Astrocyte (in vitro differentiated cells and primary cell): ENCODE results near the gene VCX3B. TPM values are rescaled to one million over a fixed set of nuclear protein-coding genes. Genes with fewer than 3 reads are reported as not detected.
A peak's percentile ranks its signal among the peaks of the same experiment; 100 is the strongest.

Experiments used
- DNase-seq: peaks from one replicate; pipeline ENCODE4 v3.0.0-alpha.2; 2010; ENCODE audit warnings: low read depth
- FAIRE-seq: peaks from 2 replicates; lab custom pipeline; 2011; peaks lifted over from hg19 to GRCh38; lab: Jason Lieb, UNC
- H2AFZ ChIP-seq: 2 replicates; pipeline ENCODE4 v1.6.0; 2012; ENCODE audit warnings: low read depth, low read length, inconsistent platforms
- H3K27ac ChIP-seq: 2 replicates; pipeline ENCODE4 v1.5.1; 2011; ENCODE audit warnings: low read depth, low read length, inconsistent platforms
- H3K27me3 ChIP-seq: 2 replicates; pipeline ENCODE4 v1.6.0; 2011; ENCODE audit warnings: low read length, inconsistent platforms; ENCODE audit not compliant: insufficient read depth
- H3K36me3 ChIP-seq: 2 replicates; pipeline ENCODE4 v1.5.1; 2011; ENCODE audit warnings: low read length, inconsistent platforms; ENCODE audit not compliant: insufficient read depth
- H3K4me1 ChIP-seq: 2 replicates; pipeline ENCODE4 v1.5.1; 2011; ENCODE audit warnings: low read length, inconsistent platforms; ENCODE audit not compliant: insufficient read depth
- H3K4me2 ChIP-seq: 2 replicates; pipeline ENCODE4 v1.6.0; 2012; ENCODE audit warnings: low read length, inconsistent platforms
- H3K4me3 ChIP-seq: 2 replicates; pipeline ENCODE4 v1.5.1; 2011; ENCODE audit warnings: low read depth, mild to moderate bottlenecking, low read length, inconsistent platforms; ENCODE audit not compliant: insufficient read depth
- H3K79me2 ChIP-seq: 2 replicates; pipeline ENCODE4 v1.6.0; 2012; ENCODE audit warnings: mild to moderate bottlenecking, low read length, inconsistent platforms; ENCODE audit not compliant: insufficient read depth
- H3K9ac ChIP-seq: 2 replicates; pipeline ENCODE4 v1.6.0; 2012; ENCODE audit warnings: mild to moderate bottlenecking, low read length, inconsistent platforms
- H3K9me3 ChIP-seq: 2 replicates; pipeline ENCODE4 v1.5.1; 2012; ENCODE audit warnings: low read depth, mild to moderate bottlenecking, low read length, inconsistent platforms; ENCODE audit not compliant: insufficient read depth
- H4K20me1 ChIP-seq: 2 replicates; pipeline ENCODE4 v1.6.0; 2012; ENCODE audit warnings: low read length, inconsistent platforms; ENCODE audit not compliant: insufficient read depth
- H3K27ac Mint-ChIP-seq: one replicate; pipeline ENCODE4 v1.8.0; 2021; ENCODE audit warnings: mild to moderate bottlenecking, mixed read lengths; ENCODE audit not compliant: unreplicated experiment
- H3K27me3 Mint-ChIP-seq: one replicate; pipeline ENCODE4 v1.8.0; 2021; ENCODE audit warnings: low read depth, mixed read lengths; ENCODE audit not compliant: unreplicated experiment
- H3K36me3 Mint-ChIP-seq: one replicate; pipeline ENCODE4 v1.8.0; 2021; ENCODE audit warnings: low read depth, mixed read lengths; ENCODE audit not compliant: unreplicated experiment
- H3K4me1 Mint-ChIP-seq: one replicate; pipeline ENCODE4 v1.8.0; 2021; ENCODE audit warnings: low read depth, mixed read lengths; ENCODE audit not compliant: unreplicated experiment
- H3K4me3 Mint-ChIP-seq: one replicate; pipeline ENCODE4 v1.8.0; 2021; ENCODE audit warnings: mild to moderate bottlenecking, moderate library complexity, mixed read lengths; ENCODE audit not compliant: unreplicated experiment
- H3K9me3 Mint-ChIP-seq: one replicate; pipeline ENCODE4 v1.8.0; 2021; ENCODE audit warnings: mild to moderate bottlenecking, mixed read lengths; ENCODE audit not compliant: unreplicated experiment
- CTCF ChIP-seq: IDR thresholded peaks from 2 replicates; pipeline ENCODE4 v1.5.1; 2011; ENCODE audit warnings: low read depth, mild to moderate bottlenecking, inconsistent platforms, low read length, moderate library complexity; ENCODE audit not compliant: insufficient read depth
- EZH2 ChIP-seq: IDR thresholded peaks from 2 replicates; pipeline ENCODE4 v1.6.1; 2012; ENCODE audit warnings: mild to moderate bottlenecking, low read length, inconsistent platforms; ENCODE audit not compliant: insufficient read depth
- total RNA-seq: library from RNA; stranded (reverse); gene quantifications from 2 replicates; pipeline ENCODE4 v1.2.1, GENCODE V29; 2021

VCX3B gene
- total RNA-seq, 1 donor from 2014 or later = not detected

DNA sequence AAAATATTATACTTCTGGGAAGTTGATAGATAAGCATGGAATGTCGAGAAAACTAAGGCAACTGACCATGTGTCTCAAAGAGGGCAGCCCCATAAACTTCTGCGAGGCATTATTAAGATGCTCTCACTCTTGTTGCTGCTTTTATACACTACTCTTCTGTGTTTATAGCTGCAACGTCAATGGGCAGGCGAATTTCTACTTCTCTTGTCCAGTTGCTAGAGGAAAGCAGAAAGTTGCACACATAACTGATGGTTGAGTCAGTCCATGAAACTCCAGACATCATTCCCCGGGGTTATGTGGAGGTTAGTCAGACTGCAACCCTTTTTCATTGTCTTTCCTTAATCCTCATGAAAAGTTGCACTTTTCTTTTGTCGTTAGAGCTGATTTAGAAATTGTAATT is 39.8 kb downstream of the VCX3B start:
- H3K9me3 Mint-ChIP-seq = no peaks in the 10 kb centered on the region
- Histone ChIP-seq H3K79me2 (no peaks in the 10 kb centered on the region), H3K4me2 (peak overlapping the region; percentile 61), H3K4me3 (peak overlapping the region; percentile 23), H3K4me1 (peaks cover 11% of the 10 kb centered on the region), H3K27ac (peak overlapping the region; percentile 83), H4K20me1 (no peaks in the 10 kb centered on the region), H2AFZ (no peak overlapping the region), H3K9me3 (no peaks in the 10 kb centered on the region), H3K27me3 (no peaks in the 10 kb centered on the region), H3K9ac (peak overlapping the region; percentile 62), H3K36me3 (no peaks in the 10 kb centered on the region)
- peaks cover 5% of the 10 kb centered on the region for H3K4me1 Mint-ChIP-seq
- no peak overlapping the region for H3K4me3 Mint-ChIP-seq
- TF ChIP-seq CTCF (no peak), EZH2 (no peak)
- peak; percentile 93 for DNase-seq
- no peaks in the 10 kb centered on the region for H3K36me3 Mint-ChIP-seq
- no peaks in the 10 kb centered on the region for H3K27me3 Mint-ChIP-seq
- H3K27ac Mint-ChIP-seq = peak overlapping the region; percentile 93
- FAIRE-seq = peak; percentile 90
